Measurements from ENCODE around the gene ABI3BP.

- TF ChIP-seq CTCF (IDR thresholded peaks at IDR 0.05; ENCODE audit: low read length): no peak
- TF ChIP-seq EZH2 (IDR thresholded peaks at IDR 0.05; ENCODE audit: borderline replicate concordance, low read length): no peak
Observed at GRCh38 chr3:100753846-100754245, 239.4 kb downstream of the ABI3BP start.

Data from OCI-LY1 (cell line).